ENCODE results near the gene CRELD1. TPM values are rescaled to one million over a fixed set of nuclear protein-coding genes. Genes with fewer than 3 reads are reported as not detected.

The CRELD1 gene
- total and polyA plus RNA-seq, 10 of the 15 experiments (the other 5 are each of a cell fraction or from before 2014, with no cell fraction given), result 1.3 to 15.9 (median 8.8) TPM

DNA sequence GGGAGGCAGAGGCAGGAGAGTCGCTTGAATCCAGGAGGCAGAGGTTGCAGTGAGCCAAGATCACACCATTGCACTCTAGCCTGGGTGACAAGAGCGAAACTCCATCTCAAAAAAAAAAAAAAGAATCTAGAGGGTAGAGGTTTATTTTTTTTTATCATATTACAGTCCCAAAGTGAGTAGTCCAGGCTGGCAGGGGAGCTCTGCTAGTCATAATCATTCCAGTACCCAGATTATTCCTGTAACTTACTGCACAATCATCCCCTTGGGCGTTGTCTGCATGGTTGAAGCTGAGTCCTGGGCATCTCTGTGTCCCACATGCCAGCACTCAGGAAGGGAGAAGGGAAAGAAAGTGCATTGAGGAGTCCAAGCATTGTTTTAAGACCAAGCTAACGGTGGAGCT lies 8.5 kb downstream of the CRELD1 start:
- H3K27me3 ChIP-seq (replicated peaks in 1 of 2; ENCODE audit: control insufficient read depth in 2 of 2, insufficient read depth in 2 of 2, low read length in 1 of 2), result no peaks in the 10 kb centered on the region
- DNase-seq (ENCODE audit: low read depth, low spot score), result no peak
- no peaks in the 10 kb centered on the region for H4K20me1 ChIP-seq (ENCODE audit: control insufficient read depth, insufficient read depth)
- intact Hi-C loops (cut with micrococcal nuclease; ENCODE audit: unreplicated experiment), result no loop called here
- TF ChIP-seq SIN3A (IDR thresholded peaks at IDR 0.05; ENCODE audit: low read depth, low read length) (no peak), SREBF1 (IDR thresholded peaks at IDR 0.05; ENCODE audit: low read length) (no peak), FOXK2 (IDR thresholded peaks at IDR 0.05) (no peak)
- TF ChIP-seq, protein P1, sequence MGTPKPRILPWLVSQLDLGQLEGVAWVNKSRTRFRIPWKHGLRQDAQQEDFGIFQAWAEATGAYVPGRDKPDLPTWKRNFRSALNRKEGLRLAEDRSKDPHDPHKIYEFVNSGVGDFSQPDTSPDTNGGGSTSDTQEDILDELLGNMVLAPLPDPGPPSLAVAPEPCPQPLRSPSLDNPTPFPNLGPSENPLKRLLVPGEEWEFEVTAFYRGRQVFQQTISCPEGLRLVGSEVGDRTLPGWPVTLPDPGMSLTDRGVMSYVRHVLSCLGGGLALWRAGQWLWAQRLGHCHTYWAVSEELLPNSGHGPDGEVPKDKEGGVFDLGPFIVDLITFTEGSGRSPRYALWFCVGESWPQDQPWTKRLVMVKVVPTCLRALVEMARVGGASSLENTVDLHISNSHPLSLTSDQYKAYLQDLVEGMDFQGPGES (IDR thresholded peaks at IDR 0.05), result no peak
- 67% methylated on average over 4 of the region's 4 CpGs for WGBS (ENCODE audit: insufficient coverage, insufficient replicate concordance, low lambda C conversion rate, missing lambda C conversion rate)
- no peak for ATAC-seq
- SMC1A ChIA-PET (ENCODE audit: uncharacterized antibody, unreplicated experiment), result no interaction called here
- peaks cover 0 to 5% of the 10 kb centered on the region in 2 experiments; a peak in 3 of 4 replicates for H3K36me3 ChIP-seq (ENCODE audit: control insufficient read depth in 2 of 2, insufficient read depth in 2 of 2, low read length in 1 of 2)
- RAD21 ChIA-PET (ENCODE audit: unreplicated experiment), result interaction anchor here (1.4 kb wide), 1 partner anchor 9 kb away, joined by 7 read pairs; the partner anchor contains the start of gene CRELD1
- H3K9ac ChIP-seq (ENCODE audit: control insufficient read depth, insufficient read depth, low read length), result no peak overlapping the region
- H2AFZ ChIP-seq (ENCODE audit: control insufficient read depth, low read depth, low read length), result no peak overlapping the region
- no peak overlapping the region for H3K27ac ChIP-seq (ENCODE audit: control insufficient read depth, insufficient read depth)
- CTCF ChIA-PET, result interaction anchor here (2.2 kb wide), 1 partner anchor 10 kb away, joined by 6 read pairs; no protein-coding TSS in a partner anchor
- no peak overlapping the region for H3K4me2 ChIP-seq (ENCODE audit: control insufficient read depth, insufficient read depth)
- POLR2A ChIA-PET, result interaction anchor here (0.6 to 1.4 kb wide), 3 partner anchors 9 to 230 kb away, joined by 3 to 5 read pairs (median 4); no protein-coding TSS in a partner anchor
- in situ Hi-C loops (cut with MboI), result no loop called here
- no TSS peak for BruUV-seq (replicated peaks)
- no peak for FAIRE-seq
- H3K9me3 ChIP-seq (replicated peaks; ENCODE audit: control insufficient read depth, insufficient read depth, low read length), result no peaks in the 10 kb centered on the region
- no peaks in the 10 kb centered on the region for H3K4me1 ChIP-seq (ENCODE audit: control insufficient read depth, insufficient read depth, low read length)
- H3K4me3 ChIP-seq, result no peak overlapping the region
- H3K79me2 ChIP-seq (ENCODE audit: control insufficient read depth, insufficient read depth, low read length), result no peaks in the 10 kb centered on the region

DNA sequence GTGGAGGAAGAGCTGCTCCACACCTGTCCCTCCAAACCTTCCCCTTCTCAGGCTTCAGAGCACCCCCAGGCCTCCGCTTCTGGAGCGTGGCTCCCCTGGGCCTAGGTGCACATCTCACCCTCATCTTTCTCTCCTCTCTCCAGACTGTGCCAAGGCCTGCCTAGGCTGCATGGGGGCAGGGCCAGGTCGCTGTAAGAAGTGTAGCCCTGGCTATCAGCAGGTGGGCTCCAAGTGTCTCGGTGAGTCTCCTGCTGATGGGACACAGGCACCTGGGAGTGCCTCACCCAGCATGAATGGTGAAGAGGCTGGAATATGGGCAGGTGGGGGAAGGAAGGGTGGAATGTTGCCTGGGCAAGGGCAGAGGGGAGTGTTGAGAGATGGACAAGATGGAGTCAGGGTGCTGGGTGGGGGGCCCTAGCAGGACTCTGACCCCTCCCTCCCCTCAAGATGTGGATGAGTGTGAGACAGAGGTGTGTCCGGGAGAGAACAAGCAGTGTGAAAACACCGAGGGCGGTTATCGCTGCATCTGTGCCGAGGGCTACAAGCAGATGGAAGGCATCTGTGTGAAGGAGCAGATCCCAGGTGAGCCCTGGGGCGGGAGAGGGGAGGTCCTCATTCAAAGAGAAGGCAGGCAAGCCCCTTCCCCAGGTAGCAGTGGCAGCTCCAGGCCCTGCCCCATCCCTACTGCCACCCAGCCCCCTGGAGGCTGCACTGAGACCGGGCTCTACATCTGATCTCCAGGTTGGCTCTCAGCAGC lies 9.5 kb downstream of the CRELD1 start:
- no peak for TF ChIP-seq FOXM1 (IDR thresholded peaks at IDR 0.05; ENCODE audit: low read depth, low read length)
- TF ChIP-seq, protein P2, sequence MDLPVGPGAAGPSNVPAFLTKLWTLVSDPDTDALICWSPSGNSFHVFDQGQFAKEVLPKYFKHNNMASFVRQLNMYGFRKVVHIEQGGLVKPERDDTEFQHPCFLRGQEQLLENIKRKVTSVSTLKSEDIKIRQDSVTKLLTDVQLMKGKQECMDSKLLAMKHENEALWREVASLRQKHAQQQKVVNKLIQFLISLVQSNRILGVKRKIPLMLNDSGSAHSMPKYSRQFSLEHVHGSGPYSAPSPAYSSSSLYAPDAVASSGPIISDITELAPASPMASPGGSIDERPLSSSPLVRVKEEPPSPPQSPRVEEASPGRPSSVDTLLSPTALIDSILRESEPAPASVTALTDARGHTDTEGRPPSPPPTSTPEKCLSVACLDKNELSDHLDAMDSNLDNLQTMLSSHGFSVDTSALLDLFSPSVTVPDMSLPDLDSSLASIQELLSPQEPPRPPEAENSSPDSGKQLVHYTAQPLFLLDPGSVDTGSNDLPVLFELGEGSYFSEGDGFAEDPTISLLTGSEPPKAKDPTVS (IDR thresholded peaks at IDR 0.05; ENCODE audit: low read depth, low read length), result no peak
- peak; percentile 46; the same call in 1 of the 2 replicates for TF ChIP-seq POLR2A (IDR thresholded peaks at IDR 0.05; ENCODE audit: low read depth, low read length)
- no TSS peak for BruUV-seq (replicated peaks)
- ChIA-PET CTCF (interaction anchor here (2.2 kb wide), 1 partner anchor 11 kb away, joined by 6 read pairs; no protein-coding TSS in a partner anchor), POLR2A (interaction anchor here (1.4 kb wide), 2 partner anchors 8 to 11 kb away, joined by 4 to 5 read pairs; no protein-coding TSS in a partner anchor), SMC1A (ENCODE audit: uncharacterized antibody, unreplicated experiment) (no interaction called here), RAD21 (ENCODE audit: unreplicated experiment) (interaction anchor here (1.4 kb wide), 1 partner anchor 10 kb away, joined by 7 read pairs; the partner anchor contains the start of gene CRELD1)
- peaks cover 0 to 4% of the 10 kb centered on the region in 2 experiments; a peak in 3 of 4 replicates for H3K36me3 ChIP-seq (ENCODE audit: control insufficient read depth in 2 of 2, insufficient read depth in 2 of 2, low read length in 1 of 2)
- ATAC-seq, result no peak; the same call in 2 of the 3 replicates
- intact Hi-C loops (cut with micrococcal nuclease; ENCODE audit: unreplicated experiment), result no loop called here
- H3K4me2 ChIP-seq (ENCODE audit: control insufficient read depth, insufficient read depth), result no peak overlapping the region
- H3K4me3 ChIP-seq, result no peak overlapping the region
- over 99% methylated on average over 8 of the region's 11 CpGs for WGBS (ENCODE audit: insufficient coverage, insufficient replicate concordance, low lambda C conversion rate, missing lambda C conversion rate)
- no peaks in the 10 kb centered on the region for H3K27me3 ChIP-seq (replicated peaks in 1 of 2; ENCODE audit: control insufficient read depth in 2 of 2, insufficient read depth in 2 of 2, low read length in 1 of 2)
- H3K27ac ChIP-seq (ENCODE audit: control insufficient read depth, insufficient read depth), result no peak overlapping the region
- H2AFZ ChIP-seq (ENCODE audit: control insufficient read depth, low read depth, low read length), result no peak overlapping the region
- no peaks in the 10 kb centered on the region for H3K9me3 ChIP-seq (replicated peaks; ENCODE audit: control insufficient read depth, insufficient read depth, low read length)
- H3K4me1 ChIP-seq (ENCODE audit: control insufficient read depth, insufficient read depth, low read length), result no peaks in the 10 kb centered on the region
- H3K9ac ChIP-seq (ENCODE audit: control insufficient read depth, insufficient read depth, low read length), result no peak overlapping the region
- no peak for FAIRE-seq
- in situ Hi-C loops (cut with MboI), result no loop called here
- DNase-seq (ENCODE audit: low read depth, low spot score), result no peak
- H3K79me2 ChIP-seq (ENCODE audit: control insufficient read depth, insufficient read depth, low read length), result no peaks in the 10 kb centered on the region
- H4K20me1 ChIP-seq (ENCODE audit: control insufficient read depth, insufficient read depth), result no peaks in the 10 kb centered on the region
